SKM-1 treated with dmso at 0.1 percent for 144 hours (cell line): Measurements from ENCODE around the gene PUDP.

Source experiments
- DNase-seq: peaks from one replicate; lab custom pipeline; 2025; ENCODE audit not compliant: unreplicated experiment; lab: John Stamatoyannopoulos, UW

PUDP gene

DNA sequence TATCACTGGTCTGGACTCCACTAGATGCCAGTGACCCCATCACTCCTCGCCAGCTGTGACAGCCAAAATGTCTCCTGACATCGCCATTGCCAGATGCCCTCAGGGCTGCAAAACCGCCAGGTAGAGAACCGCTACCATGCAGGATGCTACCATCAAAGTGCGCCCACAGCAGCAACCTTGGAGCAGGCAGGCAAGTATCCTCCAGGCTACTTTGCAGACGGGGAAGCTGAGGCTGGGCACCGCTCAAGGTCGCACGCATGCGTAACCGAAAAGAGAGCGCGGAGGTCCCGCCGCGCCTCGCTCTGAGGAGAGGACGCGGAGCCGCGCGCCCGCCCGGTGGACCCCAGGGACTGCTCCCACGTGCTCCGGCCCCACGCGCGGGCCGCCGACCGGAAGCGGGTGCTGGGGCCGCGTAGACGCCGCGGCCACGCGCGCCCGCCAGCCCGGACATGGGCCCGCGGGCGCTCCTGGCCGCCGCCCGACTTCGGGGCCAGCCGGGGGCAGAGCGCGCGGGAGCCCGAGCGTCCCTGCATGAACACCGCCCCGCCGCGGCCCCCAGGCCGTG is 458 bp downstream of the PUDP start, which contains the start of gene STS:
STS (plus strand) TSS at position 300 of the 565 bp plus-strand sequence. CDS start 105,488 bp downstream, outside the sequence.
- DNase-seq = no peak

DNA sequence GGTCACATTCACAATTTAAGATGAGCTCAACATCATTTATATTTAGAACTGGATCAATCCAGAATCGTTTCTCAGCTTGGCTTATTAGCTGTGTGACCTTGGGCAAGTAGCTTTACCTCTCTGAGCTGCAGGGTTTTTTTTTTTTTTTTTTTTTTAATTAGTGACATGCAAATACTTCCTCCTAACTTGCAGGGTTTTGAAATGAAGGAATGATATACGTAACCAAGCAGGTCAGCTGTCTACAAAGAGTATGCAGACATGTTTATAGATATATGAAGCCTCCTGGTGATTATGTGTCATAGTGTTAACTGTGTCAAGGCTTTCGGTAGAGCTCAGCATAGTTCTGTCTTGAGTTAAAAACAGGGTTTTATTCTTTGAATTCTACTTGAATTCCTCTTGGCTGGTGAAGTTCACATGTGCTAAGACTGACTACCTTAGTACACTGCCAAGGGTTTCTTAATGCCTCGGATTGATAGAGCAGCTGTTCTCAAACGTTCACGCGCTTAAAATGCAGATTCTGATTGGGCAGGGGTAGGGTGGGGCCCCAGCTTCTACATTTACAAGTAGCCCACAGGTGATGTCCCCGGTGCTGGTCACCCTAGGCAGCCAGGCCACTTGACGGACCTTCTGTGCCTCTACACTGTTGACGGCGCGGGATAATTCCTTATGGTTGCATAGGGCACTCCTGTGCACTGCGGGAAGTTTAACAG is 1.1 kb downstream of the PUDP start:
- DNase-seq = no peak

DNA sequence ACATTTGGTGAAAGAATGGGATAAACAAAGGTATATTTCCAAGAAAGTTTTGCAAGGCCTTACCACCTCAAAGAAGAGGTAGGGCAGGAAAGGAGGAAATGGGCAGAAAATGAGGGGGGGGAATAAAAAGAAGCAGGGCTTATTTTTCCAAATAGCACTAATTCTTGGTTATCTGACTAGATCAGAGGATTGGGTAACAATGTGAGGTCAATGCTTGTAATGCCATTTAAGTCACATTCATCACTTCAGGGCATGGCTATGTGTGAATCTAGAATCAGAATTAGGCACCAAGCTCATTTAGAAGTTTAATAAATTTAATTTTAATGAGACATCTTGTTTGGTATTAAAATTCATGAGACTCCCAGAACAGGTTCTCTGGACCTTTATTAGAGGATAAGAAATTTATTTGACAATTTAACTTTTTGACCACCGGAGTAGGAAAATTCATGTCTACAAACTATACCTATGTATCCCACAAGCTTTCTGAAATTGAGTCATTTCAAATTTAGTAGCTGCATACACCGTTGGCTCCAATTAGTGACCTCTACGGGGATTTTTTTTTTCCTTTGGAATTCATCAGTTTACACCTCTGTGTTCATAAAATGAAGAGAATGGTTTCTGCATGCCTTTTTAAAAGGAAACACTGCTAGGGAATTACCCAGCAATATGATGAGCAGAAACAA is 1.8 kb downstream of the PUDP start:
- no peak for DNase-seq

DNA sequence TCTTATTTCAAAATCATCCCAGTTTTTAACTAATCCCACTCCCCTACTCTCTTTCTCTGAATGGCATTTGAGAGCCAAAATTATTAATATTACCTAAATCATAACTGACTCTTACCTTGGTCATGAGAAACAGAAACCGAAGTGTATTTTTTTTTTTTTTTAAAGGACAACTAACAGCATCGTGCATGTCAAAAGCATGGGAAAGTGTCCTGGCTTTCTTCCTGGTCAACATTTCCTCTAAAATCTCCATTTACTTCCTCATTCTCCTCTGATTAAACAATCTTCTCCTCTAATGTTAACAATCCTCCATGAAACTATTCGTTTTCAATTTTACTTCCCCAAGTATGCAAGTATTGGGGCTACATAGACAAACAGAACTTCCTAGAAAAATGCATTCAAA is 2.5 kb downstream of the PUDP start:
- DNase-seq = no peak

DNA sequence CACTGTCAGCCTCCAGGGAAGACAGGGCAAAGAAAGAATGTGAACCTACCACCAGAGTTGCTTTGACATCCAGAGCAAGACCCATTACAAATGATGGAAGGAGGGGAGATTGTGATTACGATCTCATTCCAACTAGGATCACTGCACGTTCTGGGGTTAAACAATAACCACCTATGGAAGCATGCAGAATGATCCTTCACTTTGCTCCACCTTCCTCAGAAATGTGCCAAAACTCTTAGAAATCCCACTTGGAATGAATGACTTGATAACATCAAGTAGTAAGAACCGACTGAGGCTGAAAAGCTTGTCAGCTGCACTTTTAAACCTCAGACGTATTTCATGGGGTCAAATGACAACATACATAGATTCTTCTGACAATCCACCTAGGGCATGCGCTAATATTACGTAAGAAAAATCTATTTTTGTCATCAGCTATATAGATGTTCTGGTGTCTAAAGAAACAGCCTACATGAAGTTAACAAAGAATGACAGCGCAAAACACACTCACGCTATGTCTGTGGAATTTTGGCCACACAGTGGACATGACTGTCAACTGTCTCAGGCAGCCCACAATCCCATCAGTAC is 3.9 kb downstream of the PUDP start:
- DNase-seq = no peak

DNA sequence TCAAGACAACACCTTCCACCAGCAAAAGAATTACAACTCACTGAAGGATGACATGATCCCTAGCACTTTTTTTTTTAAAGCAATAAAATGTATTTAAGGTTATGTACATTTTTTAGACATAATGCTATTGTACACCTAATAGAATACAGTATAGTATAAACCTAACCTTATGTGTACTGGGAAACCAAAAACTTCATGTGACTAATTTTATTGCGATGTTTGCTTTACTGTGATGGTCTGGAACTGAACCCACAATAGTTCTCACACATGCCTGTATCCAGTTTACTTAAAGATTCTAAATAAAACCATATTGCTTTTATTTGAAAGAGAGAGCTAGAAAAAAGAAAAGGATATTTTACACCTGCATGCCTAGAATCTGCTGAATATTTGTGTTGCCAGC is 4.9 kb downstream of the PUDP start:
- no peak for DNase-seq

DNA sequence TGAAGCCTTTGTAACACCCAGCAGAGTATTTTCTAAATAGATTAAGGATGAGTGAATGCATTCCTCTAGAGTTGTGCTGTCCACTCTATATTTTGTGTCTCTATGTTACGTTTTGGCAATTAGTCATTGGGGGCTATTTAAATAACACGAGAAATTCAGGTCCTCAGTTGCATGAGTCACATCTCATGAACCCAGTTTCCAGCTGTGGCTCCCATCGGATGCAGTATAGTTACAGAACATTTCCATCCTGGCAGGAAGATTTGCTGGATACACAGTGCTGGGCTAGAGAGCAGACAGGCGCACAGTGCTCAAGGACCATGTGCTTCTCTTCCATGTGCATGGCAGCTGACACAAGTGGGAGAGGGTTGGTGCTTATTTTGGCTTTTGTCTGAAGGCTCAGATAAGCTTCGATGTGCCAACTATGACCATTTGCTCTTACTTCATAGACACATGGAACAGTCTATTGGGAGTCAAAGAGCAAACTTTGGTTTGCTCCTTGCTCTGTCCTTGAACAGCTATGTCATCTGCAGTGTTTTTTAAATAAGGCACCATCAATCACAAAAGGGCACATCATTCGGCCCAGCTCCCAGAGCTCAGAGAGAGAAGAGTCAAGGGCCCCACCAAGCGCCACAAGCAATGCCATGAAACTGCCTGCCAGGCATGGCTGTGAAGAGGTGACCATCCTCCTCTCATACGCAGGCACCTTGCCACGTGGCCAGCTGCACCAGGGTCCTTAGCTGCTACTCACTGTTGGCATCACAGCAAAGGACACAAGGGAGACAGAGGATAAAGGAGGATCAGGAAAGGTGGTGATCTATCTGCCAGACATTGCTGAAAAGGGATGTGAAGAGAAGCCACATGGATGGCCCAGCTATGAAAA is 8.5 kb downstream of the PUDP start:
- no peak for DNase-seq

DNA sequence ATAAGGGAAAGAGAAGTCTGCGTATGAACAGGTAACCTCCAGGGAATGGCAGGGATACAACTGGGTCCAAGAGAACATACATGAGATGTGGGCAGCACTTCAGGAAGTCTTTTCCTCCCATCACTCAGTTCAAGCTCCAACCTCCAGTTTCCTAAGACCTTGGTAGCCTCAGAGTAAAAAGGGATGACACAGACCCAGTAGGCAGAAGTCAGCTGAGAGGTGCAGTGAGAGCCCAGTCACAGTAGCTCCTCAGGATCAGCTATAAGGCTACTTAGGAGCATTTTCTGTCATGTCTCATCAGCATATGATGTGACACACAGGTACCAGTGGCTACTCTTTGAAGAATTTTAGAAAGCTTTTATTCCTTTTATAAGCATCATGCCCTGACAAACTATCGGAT is 13.0 kb downstream of the PUDP start:
- DNase-seq = no peak

DNA sequence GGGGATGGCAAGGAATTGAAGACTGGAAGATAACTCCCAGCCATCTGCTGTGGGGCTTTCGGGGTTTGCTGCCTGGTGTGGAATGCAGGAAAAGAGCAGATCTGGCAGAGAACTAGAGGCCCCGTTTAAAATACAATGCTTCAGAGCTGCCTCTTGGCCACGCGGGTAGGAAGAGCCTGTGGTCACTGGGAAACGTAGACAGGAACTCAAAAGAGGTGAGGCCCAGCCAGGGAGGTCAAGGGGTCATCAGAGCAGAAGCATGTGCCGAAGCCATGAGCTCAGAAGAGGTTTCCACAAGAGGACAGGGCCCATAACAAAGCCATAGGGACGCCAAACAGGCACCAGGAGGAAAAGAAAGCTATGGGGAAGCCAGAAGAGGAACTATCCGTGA is 14.9 kb downstream of the PUDP start:
- DNase-seq = peak; percentile 16

DNA sequence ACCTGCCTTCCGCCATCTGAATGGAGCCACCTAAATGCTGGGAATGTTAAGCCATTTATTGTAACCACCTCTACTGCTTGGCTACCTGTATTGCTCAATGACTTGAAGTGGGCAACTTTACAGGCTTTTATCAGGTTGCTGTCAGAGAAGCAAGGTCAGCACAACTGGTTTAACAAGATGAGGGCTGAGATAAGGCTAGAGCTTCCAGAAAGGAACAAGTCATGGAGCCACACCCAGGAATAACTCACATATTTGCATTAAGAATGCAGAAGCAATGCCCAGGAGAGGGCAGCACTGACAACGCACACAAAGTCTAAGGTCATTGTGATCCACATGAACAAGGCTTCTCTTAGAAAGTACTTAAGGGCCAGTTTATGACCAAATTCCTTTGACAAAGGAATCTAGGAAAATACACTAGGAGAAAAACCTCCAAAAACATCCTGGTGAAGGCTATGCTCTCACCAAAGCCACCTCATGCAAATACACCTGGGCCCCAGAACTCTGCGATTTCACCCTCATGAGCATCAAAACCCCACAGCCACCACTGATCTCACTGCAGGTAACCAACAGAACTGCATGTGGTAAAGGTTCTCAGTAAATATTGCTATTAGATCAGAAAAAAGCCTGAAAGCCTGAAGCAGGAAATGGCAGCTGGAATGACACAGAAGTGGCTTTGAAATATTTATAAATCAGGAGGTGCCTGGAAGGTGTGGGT is 15.5 kb downstream of the PUDP start:
- no peak for DNase-seq

DNA sequence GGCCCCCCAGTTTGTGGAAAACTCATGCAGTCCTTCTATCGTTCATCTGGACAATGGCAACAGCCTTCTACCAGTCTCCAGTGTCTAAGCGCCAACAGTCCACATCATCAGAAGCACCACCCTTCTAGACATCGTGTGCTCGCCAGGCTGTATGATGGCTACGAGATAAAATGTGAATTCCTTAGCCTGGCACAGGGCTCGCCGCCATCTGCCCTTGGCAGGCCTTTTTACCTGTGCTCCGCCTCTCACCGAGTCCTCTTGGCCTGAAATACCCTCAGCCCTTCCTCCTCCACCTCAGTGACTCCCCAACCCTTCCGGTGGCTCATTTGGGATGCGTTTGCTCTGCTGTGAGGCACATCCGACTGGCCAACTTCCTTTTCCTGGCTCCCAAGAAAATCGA is 16.3 kb downstream of the PUDP start:
- no peak for DNase-seq

DNA sequence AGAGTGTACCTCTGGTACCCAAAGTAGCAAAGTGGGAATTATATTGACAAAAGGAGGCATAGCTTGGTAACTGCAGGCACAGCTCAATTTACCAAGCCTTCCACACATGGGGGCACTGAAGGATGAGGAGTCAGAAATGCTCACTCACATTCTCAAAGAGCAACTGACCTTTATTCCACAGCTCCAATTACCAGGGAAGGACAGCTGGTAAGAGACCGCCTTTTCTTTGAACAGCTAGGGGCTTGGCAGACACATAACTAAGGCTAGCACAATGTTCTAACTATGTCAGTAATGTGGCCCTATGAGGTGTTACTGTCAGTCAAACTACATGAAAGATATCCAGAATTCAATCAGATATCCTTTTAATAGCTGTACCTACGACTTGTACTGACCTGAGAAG is 20.9 kb downstream of the PUDP start:
- DNase-seq = no peak

DNA sequence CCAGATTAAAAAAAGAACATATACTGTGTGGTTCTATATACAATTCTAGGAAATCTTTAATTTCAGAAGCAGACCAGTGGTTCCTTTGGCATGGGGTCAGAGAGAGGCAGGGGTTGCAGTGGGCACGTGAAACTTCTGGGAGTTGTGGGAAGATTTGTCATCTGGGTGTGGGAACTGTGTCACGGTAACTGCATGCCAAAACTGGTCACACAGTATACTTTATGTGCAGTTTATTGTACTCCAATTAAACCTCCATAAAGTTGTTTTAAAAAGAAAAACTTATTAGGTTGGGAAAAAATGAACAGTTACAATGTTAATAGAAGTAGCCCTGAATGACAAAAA is 27.1 kb downstream of the PUDP start:
- no peak for DNase-seq

DNA sequence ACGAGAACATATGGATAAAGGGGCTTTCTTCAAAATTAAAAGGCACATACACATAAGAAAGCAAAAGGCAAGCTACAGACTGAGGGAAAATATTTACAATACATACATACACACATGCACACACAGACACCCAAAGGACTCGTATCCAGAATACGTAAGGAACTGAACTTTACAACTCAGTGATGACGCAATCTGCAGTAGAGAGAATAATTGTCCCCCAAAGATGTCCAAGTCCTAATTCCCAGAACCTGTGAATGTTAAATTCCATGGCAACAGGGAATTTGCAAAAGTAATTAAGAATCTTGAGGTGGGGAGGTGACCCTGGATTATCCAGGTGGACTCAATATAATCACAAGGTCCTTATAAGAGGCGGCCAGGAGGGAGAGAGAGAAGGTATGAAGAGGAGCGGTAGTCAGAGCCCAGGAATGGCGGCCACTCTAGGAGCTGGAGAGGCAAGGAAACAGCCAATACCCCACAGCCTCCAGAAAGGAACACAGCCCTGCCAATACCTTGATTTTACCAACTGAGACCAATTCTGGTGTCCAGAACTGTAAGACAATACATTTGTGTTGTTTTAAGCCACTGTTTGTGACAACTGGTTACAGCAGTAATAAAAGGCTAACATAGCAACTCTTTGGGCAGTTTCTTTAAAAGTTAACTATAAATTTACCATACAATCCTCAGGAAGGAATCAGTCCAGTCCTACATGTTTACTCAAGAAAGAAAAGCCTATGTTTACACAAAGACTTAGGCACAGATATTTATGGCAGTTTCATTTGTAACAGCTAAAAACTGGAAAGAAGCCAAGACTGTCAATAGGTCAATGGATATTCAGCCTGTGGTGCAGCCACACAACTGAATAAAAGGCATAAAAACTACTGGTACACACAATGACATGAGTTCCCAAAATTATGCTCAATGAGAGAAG is 27.7 kb downstream of the PUDP start:
- DNase-seq = no peak

DNA sequence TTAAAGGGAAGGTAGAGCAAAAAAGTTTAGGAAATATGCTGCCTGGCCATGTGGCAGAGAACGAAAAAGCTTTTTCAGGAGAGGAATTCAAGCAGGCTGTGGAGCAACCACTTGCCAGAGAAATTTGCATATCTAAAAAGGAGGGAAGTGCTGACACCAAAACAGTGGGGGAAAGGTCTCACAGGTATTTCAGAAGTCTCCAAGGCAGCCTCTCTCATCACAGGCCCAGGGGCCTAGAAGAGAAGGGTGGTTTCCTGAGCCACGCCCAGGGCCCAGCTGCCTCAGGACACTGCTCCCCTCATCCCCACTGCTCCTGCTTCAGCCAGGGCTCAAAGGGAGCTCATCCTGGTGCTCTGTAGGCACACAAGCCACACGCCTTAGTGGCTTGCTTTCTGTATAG is 30.4 kb downstream of the PUDP start:
- no peak for DNase-seq

DNA sequence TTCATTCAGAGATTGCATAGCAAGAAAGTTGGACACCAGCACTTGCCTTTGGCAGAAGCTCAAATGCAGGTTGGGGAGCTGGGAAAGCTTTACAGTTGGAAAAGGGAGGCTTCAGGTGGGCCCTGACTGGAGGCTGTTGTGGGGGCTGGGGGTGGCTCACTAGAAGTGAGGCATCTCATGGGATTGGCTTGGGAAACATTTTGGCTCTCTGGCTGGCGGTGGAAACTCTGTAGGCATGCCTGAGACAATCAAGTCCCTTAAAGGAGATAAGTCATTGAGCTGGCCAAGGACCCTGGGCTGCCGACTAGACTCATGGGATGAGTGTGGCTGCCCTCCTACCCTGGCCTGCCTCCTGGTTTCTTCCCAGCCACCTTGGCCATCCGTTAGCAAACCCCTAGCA is 31.9 kb downstream of the PUDP start:
- no peak for DNase-seq

DNA sequence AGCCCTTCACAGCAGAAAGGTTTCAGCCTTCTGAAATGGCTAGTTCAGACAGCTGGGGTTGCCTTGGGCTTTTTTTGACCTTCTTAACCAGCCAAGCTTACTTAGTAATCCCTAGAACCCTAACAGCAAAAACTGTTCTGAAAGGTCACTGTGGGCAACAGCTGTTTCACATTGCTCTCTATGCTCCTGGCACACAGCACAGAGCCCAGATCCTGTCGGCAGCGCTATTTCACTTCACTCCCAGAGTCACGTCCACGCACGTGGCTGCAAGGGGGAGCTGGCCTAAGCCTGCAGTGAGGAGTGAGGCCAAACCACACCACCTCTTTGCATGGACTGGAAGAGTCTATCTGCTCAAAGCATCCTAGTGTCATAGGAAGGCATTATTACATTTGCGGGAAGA is 32.4 kb downstream of the PUDP start:
- no peak for DNase-seq

DNA sequence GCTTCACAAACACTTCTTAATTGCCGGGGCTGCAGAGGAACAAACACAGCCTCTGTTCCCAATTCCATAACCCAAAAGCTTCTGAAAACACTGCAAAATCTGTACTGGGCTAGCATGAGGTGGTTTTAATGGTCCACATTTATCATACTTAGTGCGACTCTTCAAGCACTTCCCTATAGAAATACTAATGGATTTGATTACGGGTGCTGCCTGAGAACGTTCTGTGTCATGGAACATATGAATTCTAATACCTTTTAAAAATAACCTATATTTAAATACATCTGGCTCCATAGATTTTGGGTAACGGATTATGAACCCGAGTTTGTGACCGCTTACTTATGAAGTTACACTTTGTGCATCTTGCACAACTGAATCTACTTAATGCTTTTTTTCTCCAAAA is 35.9 kb downstream of the PUDP start:
- no peak for DNase-seq

DNA sequence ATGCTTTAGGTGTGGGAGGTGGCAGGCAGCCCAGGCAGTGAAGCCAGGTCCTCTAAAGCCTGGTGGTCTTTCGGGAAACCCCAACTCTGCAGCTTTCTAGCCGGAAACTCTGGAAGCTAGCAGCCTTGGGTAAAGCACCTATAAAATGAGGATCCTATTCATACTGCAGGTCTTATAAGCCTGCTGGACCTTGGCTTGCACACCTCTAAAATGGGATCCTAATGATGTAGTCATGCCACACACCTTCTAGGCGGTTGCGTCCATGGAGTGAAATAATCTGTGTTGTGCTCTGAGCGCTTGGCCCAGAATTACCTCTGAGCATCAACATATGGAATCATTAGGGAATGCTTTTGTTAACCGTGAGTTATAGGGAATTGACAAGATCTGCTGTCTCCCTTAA is 36.4 kb downstream of the PUDP start:
- DNase-seq = no peak
